SK-N-SH treated with all-trans-retinoic acid at 6 μM for 48 hours (cell line): ENCODE measurements around the gene CNTD1.

Experiments used
- ARNTL ChIP-seq: fragments of 450-650 bp; formaldehyde crosslinking; IDR thresholded peaks from 2 replicates; pipeline ENCODE4 v1.5.0; 2020; ENCODE audit warnings: low read depth, mild to moderate bottlenecking, moderate library complexity, borderline replicate concordance
- BACH2 ChIP-seq: fragments of 250-450 bp; sonication (Bioruptor Pico); IDR thresholded peaks from 2 replicates; pipeline ENCODE4 v1.9.0; 2021; ENCODE audit warnings: mild to moderate bottlenecking, borderline replicate concordance
- CREB5 ChIP-seq: fragments of 250-450 bp; sonication (Bioruptor Pico); IDR thresholded peaks from 2 replicates; pipeline ENCODE4 v1.5.1; 2020; ENCODE audit warnings: low read depth, mild to moderate bottlenecking, moderate library complexity
- CSDC2 ChIP-seq: fragments of 250-450 bp; sonication (Bioruptor Pico); IDR thresholded peaks from 2 replicates; pipeline ENCODE4 v1.5.0; 2020; ENCODE audit warnings: mild to moderate bottlenecking, moderate library complexity
- ESRRG ChIP-seq: fragments of 250-450 bp; sonication (Bioruptor Pico); IDR thresholded peaks from 2 replicates; pipeline ENCODE4 v1.6.1; 2021; ENCODE audit warnings: mild to moderate bottlenecking
- PATZ1 ChIP-seq: fragments of 250-450 bp; sonication (Bioruptor Pico); IDR thresholded peaks from 2 replicates; pipeline ENCODE4 v1.8.0; 2020; ENCODE audit warnings: mild to moderate bottlenecking, moderate library complexity, borderline replicate concordance
- POU6F1 ChIP-seq: fragments of 250-450 bp; sonication (Bioruptor Pico); IDR thresholded peaks from 2 replicates; pipeline ENCODE4 v1.8.0; 2021; ENCODE audit warnings: low read depth, mild to moderate bottlenecking, moderate library complexity, borderline replicate concordance
- RARB ChIP-seq: fragments of 250-450 bp; sonication (Bioruptor Pico); IDR thresholded peaks from 2 replicates; pipeline ENCODE4 v1.8.0; 2021; ENCODE audit warnings: mild to moderate bottlenecking, moderate library complexity
- TCF4 ChIP-seq: fragments of 250-450 bp; sonication (Bioruptor Pico); IDR thresholded peaks from 2 replicates; pipeline ENCODE4 v1.8.0; 2021; ENCODE audit warnings: mild to moderate bottlenecking, moderate library complexity, borderline replicate concordance
- TOX ChIP-seq: fragments of 250-450 bp; sonication (Bioruptor Pico); IDR thresholded peaks from 2 replicates; pipeline ENCODE4 v1.8.0; 2021; ENCODE audit warnings: mild to moderate bottlenecking, moderate library complexity, borderline replicate concordance
- ZFP3 ChIP-seq: fragments of 250-450 bp; sonication (Bioruptor Pico); IDR thresholded peaks from 2 replicates; pipeline ENCODE4 v1.5.0; 2020; ENCODE audit warnings: mild to moderate bottlenecking, moderate library complexity
- ZNF565 ChIP-seq: fragments of 450-650 bp; formaldehyde crosslinking; conservative IDR thresholded peaks from 2 replicates; pipeline ENCODE4 v1.5.0; 2020; ENCODE audit warnings: low read depth, mild to moderate bottlenecking, moderate library complexity
- ZNF70 ChIP-seq: fragments of 450-650 bp; formaldehyde crosslinking; IDR thresholded peaks from 2 replicates; pipeline ENCODE4 v1.5.0; 2020; ENCODE audit warnings: mild to moderate bottlenecking, moderate library complexity
- ZNF8 ChIP-seq: fragments of 450-650 bp; formaldehyde crosslinking; IDR thresholded peaks from 2 replicates; pipeline ENCODE4 v1.5.0; 2020; ENCODE audit warnings: mild to moderate bottlenecking, moderate library complexity

- no peak for TF ChIP-seq CSDC2 (CRISPR knock-in tag)
- TF ChIP-seq ESRRG (CRISPR knock-in tag), result no peak
- TF ChIP-seq PATZ1 (CRISPR knock-in tag), result no peak
- no peak for TF ChIP-seq ZNF70 (CRISPR knock-in tag)
- TF ChIP-seq ZNF565 (CRISPR knock-in tag), result no peak
- TF ChIP-seq RARB (CRISPR knock-in tag), result no peak
- TF ChIP-seq ARNTL (CRISPR knock-in tag), result no peak
- no peak for TF ChIP-seq POU6F1
- no peak for TF ChIP-seq ZNF8 (CRISPR knock-in tag)
- TF ChIP-seq BACH2 (CRISPR knock-in tag), result no peak
- TF ChIP-seq ZFP3 (CRISPR knock-in tag), result no peak
- no peak for TF ChIP-seq TOX (CRISPR knock-in tag)
- no peak for TF ChIP-seq TCF4 (CRISPR knock-in tag)
- TF ChIP-seq CREB5 (CRISPR knock-in tag), result no peak
These were observed 47.0 kb upstream of the CNTD1 start for GRCh38 chr17:42751628-42752027.
